Osteocyte (in vitro differentiated cells): ENCODE data around the gene FOXI1. TPM values are rescaled to one million over a fixed set of nuclear protein-coding genes. Genes with fewer than 3 reads are reported as not detected.
A peak's percentile ranks its signal among the peaks of the same experiment; 100 is the strongest.

Experiments
- DNase-seq: peaks from one replicate; pipeline ENCODE4 v3.0.0; 2021; ENCODE audit warnings: mixed read lengths; ENCODE audit not compliant: unreplicated experiment; ENCODE audit errors: extremely low spot score
- H3K27ac Mint-ChIP-seq: one replicate; pipeline ENCODE4 v1.8.0; 2021; ENCODE audit warnings: mild to moderate bottlenecking, mixed read lengths; ENCODE audit not compliant: unreplicated experiment
- H3K27me3 Mint-ChIP-seq: one replicate; pipeline ENCODE4 v1.8.0; 2021; ENCODE audit warnings: mixed read lengths; ENCODE audit not compliant: unreplicated experiment
- H3K36me3 Mint-ChIP-seq: one replicate; pipeline ENCODE4 v1.8.0; 2021; ENCODE audit warnings: mixed read lengths; ENCODE audit not compliant: unreplicated experiment
- H3K4me1 Mint-ChIP-seq: one replicate; pipeline ENCODE4 v1.8.0; 2021; ENCODE audit warnings: mixed read lengths; ENCODE audit not compliant: unreplicated experiment
- H3K4me3 Mint-ChIP-seq: one replicate; pipeline ENCODE4 v1.8.0; 2021; ENCODE audit warnings: mild to moderate bottlenecking, moderate library complexity, mixed read lengths; ENCODE audit not compliant: unreplicated experiment
- H3K9me3 Mint-ChIP-seq: one replicate; pipeline ENCODE4 v1.8.0; 2021; ENCODE audit warnings: mixed read lengths; ENCODE audit not compliant: unreplicated experiment
- total RNA-seq: library from RNA; stranded (reverse); gene quantifications from 2 replicates; pipeline ENCODE4 v1.2.1, GENCODE V29; 2021
- TF ChIP-seq, protein P1 (sequence below): fragments of 200-600 bp; sonication (generic); IDR thresholded peaks from 2 replicates; pipeline ENCODE4 v1.5.0; 2021; ENCODE audit warnings: antibody characterized with exemption, mild to moderate bottlenecking, moderate library complexity

FOXI1 gene
- total RNA-seq, 1 donor from 2014 or later: not detected

GRCh38 chr5:170121321-170121720, 15.6 kb downstream of the FOXI1 start:
- H3K4me1 Mint-ChIP-seq: peaks cover 2% of the 10 kb centered on the region
- H3K36me3 Mint-ChIP-seq: no peaks in the 10 kb centered on the region
- H3K9me3 Mint-ChIP-seq: peaks cover 12% of the 10 kb centered on the region
- H3K27me3 Mint-ChIP-seq: peaks cover 9% of the 10 kb centered on the region
- H3K27ac Mint-ChIP-seq: no peak overlapping the region
- peak; percentile 21 for DNase-seq
- TF ChIP-seq, protein P1, sequence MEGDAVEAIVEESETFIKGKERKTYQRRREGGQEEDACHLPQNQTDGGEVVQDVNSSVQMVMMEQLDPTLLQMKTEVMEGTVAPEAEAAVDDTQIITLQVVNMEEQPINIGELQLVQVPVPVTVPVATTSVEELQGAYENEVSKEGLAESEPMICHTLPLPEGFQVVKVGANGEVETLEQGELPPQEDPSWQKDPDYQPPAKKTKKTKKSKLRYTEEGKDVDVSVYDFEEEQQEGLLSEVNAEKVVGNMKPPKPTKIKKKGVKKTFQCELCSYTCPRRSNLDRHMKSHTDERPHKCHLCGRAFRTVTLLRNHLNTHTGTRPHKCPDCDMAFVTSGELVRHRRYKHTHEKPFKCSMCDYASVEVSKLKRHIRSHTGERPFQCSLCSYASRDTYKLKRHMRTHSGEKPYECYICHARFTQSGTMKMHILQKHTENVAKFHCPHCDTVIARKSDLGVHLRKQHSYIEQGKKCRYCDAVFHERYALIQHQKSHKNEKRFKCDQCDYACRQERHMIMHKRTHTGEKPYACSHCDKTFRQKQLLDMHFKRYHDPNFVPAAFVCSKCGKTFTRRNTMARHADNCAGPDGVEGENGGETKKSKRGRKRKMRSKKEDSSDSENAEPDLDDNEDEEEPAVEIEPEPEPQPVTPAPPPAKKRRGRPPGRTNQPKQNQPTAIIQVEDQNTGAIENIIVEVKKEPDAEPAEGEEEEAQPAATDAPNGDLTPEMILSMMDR: no peak
- H3K4me3 Mint-ChIP-seq: no peak overlapping the region

DNA sequence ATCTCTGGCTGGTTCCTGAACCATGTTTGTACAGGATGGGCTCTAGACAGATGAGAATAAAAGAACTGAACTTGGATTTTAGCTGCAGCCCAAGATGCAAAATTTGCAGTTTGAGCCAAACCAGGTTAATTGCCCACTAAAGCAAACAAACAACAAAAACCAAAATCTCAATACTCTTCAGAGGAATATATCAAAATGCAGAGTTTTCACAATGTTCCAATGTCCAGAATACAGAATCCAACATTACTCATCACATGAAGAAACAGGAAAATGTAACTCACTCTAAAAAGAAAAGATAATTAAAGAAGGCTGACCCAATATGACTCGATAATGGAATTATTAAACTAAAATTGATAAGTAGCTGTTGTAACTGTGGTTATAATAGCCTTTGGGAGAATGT, 20.4 kb downstream of the FOXI1 start:
- TF ChIP-seq, protein P1: no peak
- Mint-ChIP-seq H3K4me3 (no peak overlapping the region), H3K27ac (no peak overlapping the region), H3K4me1 (peaks cover 8% of the 10 kb centered on the region), H3K36me3 (no peaks in the 10 kb centered on the region), H3K9me3 (peaks cover 26% of the 10 kb centered on the region), H3K27me3 (peaks cover 6% of the 10 kb centered on the region)
- no peak for DNase-seq

DNA sequence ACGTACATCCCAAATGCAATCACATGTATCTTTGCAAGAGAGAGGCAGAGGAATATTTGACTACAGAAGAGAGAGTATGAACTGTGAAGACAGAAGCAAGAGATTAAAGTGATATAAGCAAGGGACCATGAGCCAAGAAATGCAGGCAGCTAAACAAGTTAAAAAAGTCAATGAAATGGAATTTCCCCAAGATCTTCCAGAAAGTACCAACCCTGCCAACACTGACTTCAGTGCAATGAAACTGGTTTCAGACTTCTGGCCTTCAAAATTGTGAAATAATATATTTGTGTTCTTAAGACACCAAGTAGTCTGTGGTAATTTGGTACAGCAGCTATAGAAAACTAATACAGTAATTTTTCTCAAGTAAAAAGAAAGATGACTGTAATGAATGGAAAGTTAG, 20.9 kb downstream of the FOXI1 start:
- H3K27ac Mint-ChIP-seq: no peak overlapping the region

GRCh38 chr5:170131235-170131634, 25.5 kb downstream of the FOXI1 start:
- Mint-ChIP-seq H3K36me3 (no peaks in the 10 kb centered on the region), H3K27me3 (no peaks in the 10 kb centered on the region), H3K4me3 (no peak overlapping the region), H3K4me1 (peaks cover 33% of the 10 kb centered on the region), H3K27ac (no peak overlapping the region), H3K9me3 (peaks cover 15% of the 10 kb centered on the region)
- DNase-seq: peak; percentile 34
- TF ChIP-seq, protein P1: no peak

More for the DNA sequence above, 20.9 kb downstream of the FOXI1 start:
- H3K4me3 Mint-ChIP-seq: no peak overlapping the region
- H3K4me1 Mint-ChIP-seq: peaks cover 8% of the 10 kb centered on the region
- no peaks in the 10 kb centered on the region for H3K36me3 Mint-ChIP-seq
- DNase-seq: no peak
- peaks cover 5% of the 10 kb centered on the region for H3K27me3 Mint-ChIP-seq
- TF ChIP-seq, protein P1: no peak
- peaks cover 26% of the 10 kb centered on the region for H3K9me3 Mint-ChIP-seq

- DNase-seq: peak; percentile 34
- TF ChIP-seq, protein P1: no peak
- Mint-ChIP-seq H3K9me3 (peaks cover 5% of the 10 kb centered on the region), H3K4me1 (peaks cover 33% of the 10 kb centered on the region), H3K4me3 (no peak overlapping the region), H3K27ac (peak overlapping the region; percentile 43), H3K27me3 (no peaks in the 10 kb centered on the region), H3K36me3 (no peaks in the 10 kb centered on the region)
Observed at GRCh38 chr5:170132269-170132975, 26.7 kb downstream of the FOXI1 start.
